Tibial artery (tissue), 4 donors: ENCODE results near the gene SLC35B1.

Source experiments
- DNase-seq, 2 donors: peaks; one replicate each; pipeline ENCODE4 v3.0.0-alpha.2; 2019
- H3K27ac ChIP-seq, 2 donors: fragments of 200-600 bp; sonication (generic) in 1 of 2; 1 replicate in 1 of 2; 2 replicates in 1 of 2; pipeline ENCODE4 v1.5.1; 2018 to 2019; ENCODE audit warnings: mild to moderate bottlenecking in 1 of 2
- H3K27me3 ChIP-seq, 2 donors: fragments of 200-600 bp; sonication (generic) in 1 of 2; one replicate each; pipeline versions ENCODE4 v1.5.1 to v1.6.0; 2016 to 2019
- H3K36me3 ChIP-seq, 3 donors: fragments of 200-600 bp; sonication (generic) in 2 of 3; one replicate each; pipeline ENCODE4 v1.5.1; 2016 to 2019; ENCODE audit warnings: mild to moderate bottlenecking in 2 of 3
- H3K4me1 ChIP-seq, 4 donors: fragments of 200-600 bp; sonication (generic) in 2 of 4; 1 replicate in 3 of 4; 2 replicates in 1 of 4; pipeline ENCODE4 v1.5.1; 2016 to 2019
- H3K4me3 ChIP-seq, 2 donors: fragments of 200-600 bp; sonication (generic) in 1 of 2; 1 replicate in 1 of 2; 2 replicates in 1 of 2; pipeline ENCODE4 v1.5.1; 2018 to 2019; ENCODE audit warnings: mild to moderate bottlenecking in 2 of 2
- H3K9me3 ChIP-seq, 3 donors: fragments of 200-600 bp; sonication (generic) in 1 of 3; one replicate each; pipeline ENCODE4 v1.5.1; 2016 to 2019
- intact Hi-C: fragments of 100-400 bp; cut with DNase I; formaldehyde crosslinking; loops from one replicate; pipeline ENCODE4 v1.15.0; 2023; ENCODE audit warnings: low total_unique reads
- TF ChIP-seq, protein P1 (sequence below), 2 experiments: fragments of 200-600 bp in 1 of 2; fragments of 450-650 bp in 1 of 2; IDR thresholded peaks; one replicate each; pipeline ENCODE4 v1.5.1; 2017 to 2019; ENCODE audit warnings: antibody characterized with exemption in 2 of 2, mild to moderate bottlenecking in 1 of 2, moderate library complexity in 1 of 2

SLC35B1 gene

GRCh38 chr17:49746791-49747490, 39.2 kb upstream of the SLC35B1 start:
- TF ChIP-seq, protein P1, sequence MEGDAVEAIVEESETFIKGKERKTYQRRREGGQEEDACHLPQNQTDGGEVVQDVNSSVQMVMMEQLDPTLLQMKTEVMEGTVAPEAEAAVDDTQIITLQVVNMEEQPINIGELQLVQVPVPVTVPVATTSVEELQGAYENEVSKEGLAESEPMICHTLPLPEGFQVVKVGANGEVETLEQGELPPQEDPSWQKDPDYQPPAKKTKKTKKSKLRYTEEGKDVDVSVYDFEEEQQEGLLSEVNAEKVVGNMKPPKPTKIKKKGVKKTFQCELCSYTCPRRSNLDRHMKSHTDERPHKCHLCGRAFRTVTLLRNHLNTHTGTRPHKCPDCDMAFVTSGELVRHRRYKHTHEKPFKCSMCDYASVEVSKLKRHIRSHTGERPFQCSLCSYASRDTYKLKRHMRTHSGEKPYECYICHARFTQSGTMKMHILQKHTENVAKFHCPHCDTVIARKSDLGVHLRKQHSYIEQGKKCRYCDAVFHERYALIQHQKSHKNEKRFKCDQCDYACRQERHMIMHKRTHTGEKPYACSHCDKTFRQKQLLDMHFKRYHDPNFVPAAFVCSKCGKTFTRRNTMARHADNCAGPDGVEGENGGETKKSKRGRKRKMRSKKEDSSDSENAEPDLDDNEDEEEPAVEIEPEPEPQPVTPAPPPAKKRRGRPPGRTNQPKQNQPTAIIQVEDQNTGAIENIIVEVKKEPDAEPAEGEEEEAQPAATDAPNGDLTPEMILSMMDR (IDR thresholded peaks at IDR 0.05), result no peak
- Histone ChIP-seq H3K27me3 (no peaks in the 10 kb centered on the region), H3K4me1 (peaks cover 0 to 16% (median 14%) of the 10 kb centered on the region in 4 donors), H3K9me3 (no peaks in the 10 kb centered on the region), H3K4me3 (no peak overlapping the region), H3K36me3 (peaks cover 0 to 8% (median 0%) of the 10 kb centered on the region in 3 donors), H3K27ac (no peak overlapping the region)
- DNase-seq, result no peak
- intact Hi-C loops, result no loop called here

GRCh38 chr17:49745175-49746139, 37.7 kb upstream of the SLC35B1 start:
- Histone ChIP-seq H3K4me3 (no peak overlapping the region), H3K27ac (no peak overlapping the region), H3K27me3 (no peaks in the 10 kb centered on the region), H3K36me3 (peaks cover 0 to 8% (median 0%) of the 10 kb centered on the region in 3 donors), H3K9me3 (no peaks in the 10 kb centered on the region), H3K4me1 (peaks cover 0 to 30% (median 27%) of the 10 kb centered on the region in 4 donors)
- DNase-seq, result no peak
- intact Hi-C loops, result no loop called here
- TF ChIP-seq, protein P1 (IDR thresholded peaks at IDR 0.05), result no peak

GRCh38 chr17:49742166-49742638, 34.4 kb upstream of the SLC35B1 start:
- DNase-seq, result no peak
- Histone ChIP-seq H3K27me3 (no peaks in the 10 kb centered on the region), H3K4me1 (peaks cover 0 to 54% (median 51%) of the 10 kb centered on the region in 4 donors), H3K27ac (peak overlapping the region; percentile 95), H3K4me3 (no peak overlapping the region), H3K36me3 (no peaks in the 10 kb centered on the region), H3K9me3 (no peaks in the 10 kb centered on the region)
- intact Hi-C loops, result no loop called here
- TF ChIP-seq, protein P1 (IDR thresholded peaks at IDR 0.05), result no peak

- peak overlapping the region; percentile 95 for H3K27ac ChIP-seq
- H3K9me3 ChIP-seq, result no peaks in the 10 kb centered on the region
- no peak for DNase-seq
- H3K4me1 ChIP-seq, result peaks cover 0 to 54% (median 51%) of the 10 kb centered on the region in 4 donors
- intact Hi-C loops, result no loop called here
- H3K27me3 ChIP-seq, result no peaks in the 10 kb centered on the region
- TF ChIP-seq, protein P1 (IDR thresholded peaks at IDR 0.05), result no peak
- H3K4me3 ChIP-seq, result peak overlapping the region in 1 of 2 donors; percentile 0
- no peaks in the 10 kb centered on the region for H3K36me3 ChIP-seq
These were observed 33.9 kb upstream of the SLC35B1 start for GRCh38 chr17:49741692-49742076.

DNA sequence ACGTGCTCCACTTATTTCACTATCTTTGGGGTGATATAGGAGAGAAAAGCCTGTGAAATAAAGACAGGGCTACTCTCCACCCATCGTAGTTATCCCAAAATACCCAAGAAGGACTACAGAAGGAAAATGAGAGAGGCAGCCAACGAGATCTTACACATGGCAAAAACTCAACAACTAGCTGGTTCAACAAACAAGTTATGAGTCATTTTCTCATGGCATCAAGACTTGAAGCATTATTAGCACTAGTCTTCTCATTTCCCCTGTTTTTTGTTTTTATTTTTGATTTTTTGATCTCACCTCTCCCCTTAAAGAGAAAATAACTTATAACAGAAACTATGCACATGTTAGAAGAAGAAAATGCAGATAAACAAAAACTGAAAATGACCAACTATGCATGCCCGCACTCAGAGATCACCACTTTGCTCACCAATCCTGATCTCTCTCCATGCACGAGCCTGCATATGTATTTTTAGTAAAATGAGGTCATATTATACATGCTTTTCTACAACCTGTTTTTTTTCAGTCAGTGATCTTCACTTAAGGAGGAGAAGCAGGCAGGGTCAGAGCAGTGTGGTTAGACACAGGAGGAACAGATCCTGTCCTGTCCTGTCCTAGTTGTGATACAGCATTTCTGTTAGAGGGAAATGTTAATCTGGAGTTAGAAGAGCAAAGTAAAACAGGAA, 33.4 kb upstream of the SLC35B1 start:
- TF ChIP-seq, protein P1 (IDR thresholded peaks at IDR 0.05), result no peak
- H3K36me3 ChIP-seq, result no peaks in the 10 kb centered on the region
- intact Hi-C loops, result no loop called here
- H3K4me1 ChIP-seq, result peaks cover 0 to 54% (median 51%) of the 10 kb centered on the region in 4 donors
- peak overlapping the region in 1 of 2 donors; percentile 0 for H3K4me3 ChIP-seq
- H3K9me3 ChIP-seq, result no peaks in the 10 kb centered on the region
- H3K27ac ChIP-seq, result peak overlapping the region; percentile 95
- H3K27me3 ChIP-seq, result no peaks in the 10 kb centered on the region
- DNase-seq, result no peak
